ENCODE data around the gene SAXO2.
A peak's percentile ranks its signal among the peaks of the same experiment; 100 is the strongest.
"Not testable (repeated sequence)": the region's sequence is repeated elsewhere in the genome, so short reads cannot be mapped to it uniquely, and the experiment has no call there.

SAXO2 gene

GRCh38 chr15:82262422-82263026 lies at the start of gene SAXO2, which contains the start of gene EFL1:
SAXO2 (plus strand) TSS chr15:82262818; CDS start chr15:82262880, 62 bp downstream.
EFL1 (minus strand) TSS chr15:82262734; CDS start chr15:82261778, 956 bp downstream.
- peak; percentile 89 for DNase-seq

- not testable (repeated sequence) for DNase-seq
Observed at GRCh38 chr15:82216092-82216491, 46.5 kb upstream of the SAXO2 start.

- DNase-seq, result peak; percentile 31
Observed at GRCh38 chr15:82221535-82221934, 41.1 kb upstream of the SAXO2 start.

- no peak for DNase-seq
Observed at GRCh38 chr15:82228750-82229149, 33.9 kb upstream of the SAXO2 start.

- no peak for DNase-seq
Observed at GRCh38 chr15:82231233-82231632, 31.4 kb upstream of the SAXO2 start.

- DNase-seq, result no peak
Observed at GRCh38 chr15:82231842-82232241, 30.8 kb upstream of the SAXO2 start.

- DNase-seq, result not testable (repeated sequence)
Observed at GRCh38 chr15:82237944-82238534, 24.6 kb upstream of the SAXO2 start.

- no peak for DNase-seq
Observed at GRCh38 chr15:82239685-82240391, 22.8 kb upstream of the SAXO2 start.

GRCh38 chr15:82241836-82242499 lies 20.6 kb upstream of the SAXO2 start:
- DNase-seq, result not testable (repeated sequence)

- not testable (repeated sequence) for DNase-seq
Observed at GRCh38 chr15:82243644-82244043, 19.0 kb upstream of the SAXO2 start.

- DNase-seq, result not testable (repeated sequence)
Observed at GRCh38 chr15:82245956-82246355, 16.7 kb upstream of the SAXO2 start.

GRCh38 chr15:82248261-82248660 lies 14.4 kb upstream of the SAXO2 start:
- not testable (repeated sequence) for DNase-seq

- DNase-seq, result peak; percentile 35
Observed at GRCh38 chr15:82261566-82262421, 824 bp upstream of the SAXO2 start.

GRCh38 chr15:82263350-82263749 lies 732 bp downstream of the SAXO2 start:
- DNase-seq, result no peak

GRCh38 chr15:82267137-82267536 lies 4.5 kb downstream of the SAXO2 start:
- DNase-seq, result not testable (repeated sequence)

- DNase-seq, result not testable (repeated sequence)
Observed at GRCh38 chr15:82268454-82268853, 5.8 kb downstream of the SAXO2 start.

- no peak for DNase-seq
Observed at GRCh38 chr15:82272154-82272553, 9.5 kb downstream of the SAXO2 start.

GRCh38 chr15:82275410-82275809 lies 12.8 kb downstream of the SAXO2 start:
- DNase-seq, result no peak

- DNase-seq, result not testable (repeated sequence)
Observed at GRCh38 chr15:82281276-82281675, 18.7 kb downstream of the SAXO2 start.

GRCh38 chr15:82282386-82282785 lies 19.8 kb downstream of the SAXO2 start:
- not testable (repeated sequence) for DNase-seq

- not testable (repeated sequence) for DNase-seq
Observed at GRCh38 chr15:82284381-82284780, 21.8 kb downstream of the SAXO2 start.

- DNase-seq, result not testable (repeated sequence)
Observed at GRCh38 chr15:82286475-82286874, 23.9 kb downstream of the SAXO2 start.

All from CD4-positive, alpha-beta T cell treated with Interleukin-6 for 4 hours (primary cell).